Endothelial cell of umbilical vein (primary cell): ENCODE data around the gene TPCN2. TPM values are rescaled to one million over a fixed set of nuclear protein-coding genes. Genes with fewer than 3 reads are reported as not detected.

Experiments
- BruUV-seq: library from RNA; stranded (reverse); fragments of 400-500 nt; replicated peaks from 2 replicates; lab custom pipeline; 2021; lab: Mats Ljungman, UMichigan
- CTCF ChIA-PET: fragments of 300-600, 350-600 bp; sonication (Branson Sonifier 250); formaldehyde crosslinking; loops from one replicate; lab custom pipeline; 2021; ENCODE audit warnings: antibody characterized with exemption, inconsistent platforms; lab: Charles Lee
- POLR2A ChIA-PET: fragments of 300-600, 350-600 bp; sonication (Branson Sonifier 250); formaldehyde crosslinking; loops from one replicate; lab custom pipeline; 2021; ENCODE audit warnings: antibody characterized with exemption, inconsistent platforms; lab: Charles Lee
- DNase-seq: peaks from one replicate; pipeline ENCODE4 v3.0.0-alpha.2; 2011; ENCODE audit warnings: low read depth, low spot score
- FAIRE-seq: peaks from 2 replicates; lab custom pipeline; 2011; peaks lifted over from hg19 to GRCh38; lab: Jason Lieb, UNC
- H2AFZ ChIP-seq: 2 replicates; pipeline ENCODE4 v1.6.0; 2012; ENCODE audit warnings: low read depth, low read length, control low read depth, inconsistent platforms
- H3K27ac ChIP-seq: 2 replicates; pipeline ENCODE4 v1.5.1; 2011; ENCODE audit warnings: low read depth, mild to moderate bottlenecking, control low read depth, low read length, moderate library complexity; ENCODE audit not compliant: insufficient read depth
- H3K27me3 ChIP-seq, 2 experiments: 2 replicates each; pipeline versions ENCODE4 v1.6.0 to v1.6.1; 2011; ENCODE audit warnings: low read length in 2 of 2, mixed read lengths in 1 of 2; ENCODE audit not compliant: control insufficient read depth in 2 of 2, insufficient read depth in 2 of 2
- H3K36me3 ChIP-seq, 2 experiments: 2 replicates in 1 of 2; 3 replicates in 1 of 2; pipeline ENCODE4 v1.5.1; 2011; ENCODE audit warnings: low read length in 2 of 2, mild to moderate bottlenecking in 1 of 2, moderate library complexity in 1 of 2; ENCODE audit not compliant: control insufficient read depth in 2 of 2, insufficient read depth in 2 of 2; ENCODE audit errors: extremely low read depth in 1 of 2
- H3K4me1 ChIP-seq: 3 replicates; pipeline ENCODE4 v1.5.1; 2011; ENCODE audit warnings: mild to moderate bottlenecking, low read length; ENCODE audit not compliant: control insufficient read depth, insufficient read depth; ENCODE audit errors: extremely low read depth
- H3K4me2 ChIP-seq: 2 replicates; pipeline ENCODE4 v1.6.1; 2011; ENCODE audit warnings: low read length, control low read depth, mixed read lengths; ENCODE audit not compliant: insufficient read depth
- H3K4me3 ChIP-seq, 3 experiments: fragments of 200-600 bp in 1 of 3; sonication (generic), shearing (Covaris generic) in 1 of 3; replicated peaks in 1 of 3; 2 replicates each; pipeline ENCODE4 v1.5.1; 2011 to 2016; ENCODE audit warnings: control low read depth in 3 of 3, low read length in 3 of 3, mild to moderate bottlenecking in 2 of 3, inconsistent platforms in 1 of 3, low read depth in 1 of 3, moderate library complexity in 1 of 3; ENCODE audit not compliant: insufficient read depth in 1 of 3
- H3K79me2 ChIP-seq: 2 replicates; pipeline ENCODE4 v1.6.0; 2012; ENCODE audit warnings: low read length, inconsistent platforms; ENCODE audit not compliant: control insufficient read depth, insufficient read depth
- H3K9ac ChIP-seq: replicated peaks from 2 replicates; pipeline ENCODE3; 2011; ENCODE audit warnings: low read length, control low read depth; ENCODE audit not compliant: insufficient read depth; ENCODE audit errors: extremely low read depth
- H3K9me1 ChIP-seq: replicated peaks from 3 replicates; pipeline ENCODE4 v1.6.0; 2011; ENCODE audit warnings: mild to moderate bottlenecking, low read length; ENCODE audit not compliant: control insufficient read depth, insufficient read depth; ENCODE audit errors: extremely low read depth
- H3K9me3 ChIP-seq: replicated peaks from 2 replicates; pipeline ENCODE4 v1.5.1; 2012; ENCODE audit warnings: low read length, inconsistent platforms; ENCODE audit not compliant: control insufficient read depth, insufficient read depth
- H4K20me1 ChIP-seq: replicated peaks from 2 replicates; pipeline ENCODE3; 2011; ENCODE audit warnings: mild to moderate bottlenecking, low read length; ENCODE audit not compliant: control insufficient read depth, insufficient read depth; ENCODE audit errors: extremely low read depth
- EZH2 ChIP-seq: IDR thresholded peaks from 2 replicates; pipeline ENCODE4 v1.6.1; 2012; ENCODE audit warnings: borderline replicate concordance, low read depth, mild to moderate bottlenecking, moderate library complexity, low read length, inconsistent platforms; ENCODE audit not compliant: severe bottlenecking
- FOS ChIP-seq: IDR thresholded peaks from 2 replicates; pipeline ENCODE4 v1.6.1; 2011; ENCODE audit warnings: mild to moderate bottlenecking, low read length, moderate library complexity, borderline replicate concordance; ENCODE audit not compliant: insufficient read depth
- POLR2A ChIP-seq: IDR thresholded peaks from 2 replicates; pipeline ENCODE4 v1.6.1; 2012; ENCODE audit warnings: low read depth, mild to moderate bottlenecking, control low read depth, low read length
- dilution Hi-C: fragments of 300-500 bp; cut with MboI; formaldehyde crosslinking; loops from one replicate; pipeline ENCODE4 v1.15.0; 2019; ENCODE audit warnings: low sequenced_read_pairs; ENCODE audit not compliant: extremely low pct_ligation_motif_present
- intact Hi-C: fragments of 100-400 bp; cut with micrococcal nuclease; formaldehyde crosslinking; loops from one replicate; pipeline ENCODE4 v1.10.0; 2022
- polyA plus RNA-seq, 4 experiments: library from polyadenylated mRNA; depleted of rRNA in 3 of 4; stranded (reverse) in 3 of 4; unstranded in 1 of 4; fragments of >200 nt; gene quantifications; 2 replicates each; pipeline versions ENCODE4 v1.2.1 to v1.2.3, GENCODE V29; 2011 to 2012; ENCODE audit warnings: missing spikeins in 1 of 4
- total RNA-seq: library from RNA; stranded (reverse); gene quantifications from 2 replicates; pipeline ENCODE4 v1.2.3, GENCODE V29; 2021

TPCN2 gene
- total and polyA plus RNA-seq, 2 donors (not counting 3 experiments of a cell fraction or from before 2014, with no cell fraction given): 10.3 to 13.4 TPM

- Histone ChIP-seq H3K36me3 (peaks cover 0 to 7% of the 10 kb centered on the region in 2 experiments), H3K4me1 (no peaks in the 10 kb centered on the region), H3K9me3 (no peaks in the 10 kb centered on the region), H4K20me1 (no peaks in the 10 kb centered on the region), H3K9ac (no peak overlapping the region), H3K27me3 (no peaks in the 10 kb centered on the region), H3K27ac (no peak overlapping the region), H3K9me1 (no peaks in the 10 kb centered on the region), H3K79me2 (no peaks in the 10 kb centered on the region), H2AFZ (no peak overlapping the region), H3K4me3 (no peak overlapping the region), H3K4me2 (no peak overlapping the region)
- DNase-seq (no peak), FAIRE-seq (no peak)
- ChIA-PET POLR2A (no interaction called here), CTCF (no interaction called here)
- intact Hi-C loops (no loop called here), dilution Hi-C loops (no loop called here)
- BruUV-seq: no TSS peak
- no peak for TF ChIP-seq POLR2A
- TF ChIP-seq FOS: no peak
Measured at GRCh38 chr11:69073469-69073868, 24.7 kb downstream of the TPCN2 start.

DNA sequence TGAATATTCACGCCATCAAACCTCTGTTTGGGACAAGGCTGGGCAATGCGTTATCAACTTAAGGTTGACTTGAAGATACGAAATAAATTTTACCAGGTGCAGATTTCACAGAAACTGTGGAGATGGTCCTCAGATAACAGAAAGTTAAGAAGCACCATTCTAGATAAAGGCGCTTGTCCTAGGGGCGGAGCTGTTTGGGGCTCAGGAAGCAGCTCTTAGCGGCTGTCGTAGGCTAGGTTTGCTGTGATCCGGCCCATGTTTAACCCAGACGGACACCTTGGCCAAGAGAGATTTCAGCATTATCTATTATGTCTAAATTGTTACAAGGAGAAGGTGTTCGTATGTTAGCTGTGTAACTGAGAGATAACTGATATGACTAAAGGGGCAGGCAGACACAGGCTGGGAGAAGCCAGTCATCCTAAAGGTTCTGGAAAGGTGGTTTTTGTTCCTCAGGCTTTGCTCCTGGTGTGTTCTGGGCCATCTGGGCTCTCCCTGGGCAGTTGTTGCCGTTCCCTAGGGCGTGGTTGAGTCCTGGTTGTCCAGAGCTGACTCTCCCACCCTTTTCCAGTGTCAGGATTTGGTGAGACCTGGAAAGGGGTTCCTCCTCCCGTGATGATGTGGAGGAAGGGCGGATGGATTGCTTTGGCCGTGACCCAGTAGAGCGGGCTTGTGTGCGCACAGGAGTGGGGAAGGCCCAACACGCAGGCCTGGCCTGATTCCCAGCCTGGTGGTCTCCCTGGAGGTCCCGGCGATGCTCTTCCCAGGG is 25.8 kb downstream of the TPCN2 start:
- Histone ChIP-seq H4K20me1 (no peaks in the 10 kb centered on the region), H3K27me3 (no peaks in the 10 kb centered on the region), H3K9me3 (no peaks in the 10 kb centered on the region), H3K36me3 (peaks cover 0 to 11% of the 10 kb centered on the region in 2 experiments), H3K9me1 (no peaks in the 10 kb centered on the region), H3K27ac (no peak overlapping the region), H2AFZ (no peak overlapping the region), H3K79me2 (no peaks in the 10 kb centered on the region), H3K4me3 (no peak overlapping the region), H3K4me1 (no peaks in the 10 kb centered on the region), H3K9ac (no peak overlapping the region), H3K4me2 (no peak overlapping the region)
- dilution Hi-C loops: no loop called here
- FAIRE-seq: no peak
- BruUV-seq: no TSS peak
- TF ChIP-seq FOS: no peak
- no peak for TF ChIP-seq EZH2
- no peak for TF ChIP-seq POLR2A
- ChIA-PET POLR2A (no interaction called here), CTCF (interaction anchor here (2.2 kb wide), 1 partner anchor 12 kb away, joined by 5 read pairs; no protein-coding TSS in a partner anchor)
- intact Hi-C loops: no loop called here
- DNase-seq: no peak
